BE2C (cell line): ENCODE results near the gene PBLD. TPM values are rescaled to one million over a fixed set of nuclear protein-coding genes. Genes with fewer than 3 reads are reported as not detected.
A peak's percentile ranks its signal among the peaks of the same experiment; 100 is the strongest.

Experiments
- DNase-seq: peaks from one replicate; pipeline ENCODE4 v3.0.0-alpha.2; 2020
- H3K27me3 ChIP-seq: fragments of 250-450 bp; sonication (Bioruptor Pico); 2 replicates; pipeline ENCODE4 v1.5.1; 2020; ENCODE audit warnings: mild to moderate bottlenecking
- H3K36me3 ChIP-seq: fragments of 250-450 bp; sonication (Bioruptor Pico); 2 replicates; pipeline ENCODE4 v1.5.1; 2020; ENCODE audit warnings: mild to moderate bottlenecking
- H3K4me1 ChIP-seq: fragments of 250-450 bp; sonication (Bioruptor Pico); 2 replicates; pipeline ENCODE4 v1.5.1; 2020
- H3K4me3 ChIP-seq: 2 replicates; pipeline ENCODE4 v1.5.1; 2011; ENCODE audit warnings: low read depth, low read length
- H3K9me3 ChIP-seq: fragments of 250-450 bp; sonication (Bioruptor Pico); 2 replicates; pipeline ENCODE4 v1.5.1; 2020
- CTCF ChIP-seq: IDR thresholded peaks from 2 replicates; pipeline ENCODE4 v1.5.1; 2012; ENCODE audit warnings: mild to moderate bottlenecking, low read depth, low read length
- polyA plus RNA-seq: library from polyadenylated mRNA; unstranded; fragments of >200 nt; gene quantifications from one replicate; pipeline ENCODE4 v1.2.1, GENCODE V29; 2012; ENCODE audit warnings: low read depth, missing spikeins; ENCODE audit not compliant: insufficient read length, insufficient read depth

Gene PBLD
- 3.3 TPM for polyA plus RNA-seq

- DNase-seq, result peak; percentile 87
- H3K27me3 ChIP-seq, result no peaks in the 10 kb centered on the region
- peak; percentile 55 for TF ChIP-seq CTCF
- H3K4me3 ChIP-seq, result peak within 1 kb of the TSS; percentile 98
- peaks cover 33% of the 10 kb centered on the region for H3K36me3 ChIP-seq
- H3K9me3 ChIP-seq, result no peaks in the 10 kb centered on the region; the same call in 1 of the 2 replicates
- H3K4me1 ChIP-seq, result peaks cover 13% of the 10 kb centered on the region
Observed at GRCh38 chr10:68332259-68333057, at the start of gene PBLD. Gene PBLD (minus strand): TSS chr10:68332928. CDS start chr10:68306844, 26,084 bp downstream.

DNA sequence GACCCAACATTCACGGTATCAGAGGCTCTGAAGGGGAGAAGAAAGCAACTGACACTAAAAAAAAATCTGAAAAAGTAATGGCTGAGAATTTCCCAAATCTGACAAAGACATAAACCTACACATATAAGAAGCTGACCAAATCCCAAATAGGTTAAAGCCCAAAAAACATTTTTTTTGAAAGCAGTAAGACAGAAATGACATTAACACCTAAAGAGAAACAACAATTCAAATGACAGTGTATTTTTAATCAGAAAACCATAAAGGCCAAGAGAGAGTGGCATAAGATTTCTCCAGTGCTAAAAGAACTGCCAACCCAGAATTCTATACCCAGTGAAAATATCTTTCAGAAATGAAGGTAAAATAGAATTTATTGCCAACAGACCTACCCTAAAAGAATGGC is 38.9 kb upstream of the PBLD start:
- H3K4me3 ChIP-seq, result no peak overlapping the region
- no peak for TF ChIP-seq CTCF
- no peaks in the 10 kb centered on the region for H3K4me1 ChIP-seq
- H3K9me3 ChIP-seq, result no peaks in the 10 kb centered on the region
- peaks cover 6% of the 10 kb centered on the region for H3K36me3 ChIP-seq
- no peaks in the 10 kb centered on the region for H3K27me3 ChIP-seq
- DNase-seq, result no peak

- no peaks in the 10 kb centered on the region for H3K9me3 ChIP-seq
- no peak for TF ChIP-seq CTCF
- no peak for DNase-seq
- no peaks in the 10 kb centered on the region for H3K4me1 ChIP-seq
- H3K27me3 ChIP-seq, result no peaks in the 10 kb centered on the region
- peaks cover 7% of the 10 kb centered on the region for H3K36me3 ChIP-seq
- no peak overlapping the region for H3K4me3 ChIP-seq
Observed at GRCh38 chr10:68367121-68367520, 34.4 kb upstream of the PBLD start.

DNA sequence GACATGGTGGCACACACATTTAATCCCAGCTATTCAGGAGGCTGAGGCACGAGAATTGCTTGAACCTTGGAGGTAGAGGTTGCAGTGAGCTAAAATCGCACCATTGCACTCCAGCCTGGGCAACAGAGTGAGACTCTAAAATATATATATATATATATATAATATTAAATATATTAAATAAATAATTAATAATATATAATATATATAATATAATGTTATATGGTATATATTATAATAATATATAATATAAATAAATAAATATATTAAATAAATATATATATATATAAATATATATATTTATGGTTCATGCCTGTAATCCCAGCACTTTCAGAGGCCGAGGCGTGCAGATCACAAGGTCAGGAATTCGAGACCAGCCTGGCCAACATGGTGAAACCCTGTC is 33.9 kb upstream of the PBLD start:
- no peak overlapping the region for H3K4me3 ChIP-seq
- no peaks in the 10 kb centered on the region for H3K27me3 ChIP-seq
- H3K36me3 ChIP-seq, result peaks cover 7% of the 10 kb centered on the region
- H3K4me1 ChIP-seq, result no peaks in the 10 kb centered on the region
- no peak for DNase-seq
- no peak for TF ChIP-seq CTCF
- no peaks in the 10 kb centered on the region for H3K9me3 ChIP-seq

DNA sequence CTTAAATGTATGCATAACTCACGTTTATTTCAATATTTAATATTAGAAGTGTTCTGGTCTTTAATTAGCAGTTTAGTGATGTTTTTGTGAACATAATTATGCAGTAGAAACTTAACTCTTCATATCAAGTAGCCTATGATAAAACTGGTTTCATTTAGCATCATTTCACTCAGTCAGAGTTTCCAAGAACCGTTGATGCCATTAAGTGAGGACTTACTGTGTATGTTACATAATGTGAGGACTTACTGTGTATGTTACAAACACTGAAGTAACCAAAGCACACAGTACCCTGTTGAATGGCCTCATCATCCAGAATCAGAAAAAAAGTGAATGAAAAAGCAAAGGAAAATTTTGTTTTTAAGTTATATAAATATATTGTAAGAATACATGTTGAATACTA is 32.9 kb upstream of the PBLD start:
- Histone ChIP-seq H3K36me3 (peaks cover 16% of the 10 kb centered on the region), H3K9me3 (no peaks in the 10 kb centered on the region), H3K4me1 (no peaks in the 10 kb centered on the region), H3K27me3 (no peaks in the 10 kb centered on the region), H3K4me3 (no peak overlapping the region)
- DNase-seq, result no peak
- no peak for TF ChIP-seq CTCF

- no peaks in the 10 kb centered on the region for H3K9me3 ChIP-seq
- no peak for DNase-seq
- no peak overlapping the region for H3K4me3 ChIP-seq
- H3K27me3 ChIP-seq, result no peaks in the 10 kb centered on the region
- H3K4me1 ChIP-seq, result no peaks in the 10 kb centered on the region
- H3K36me3 ChIP-seq, result peaks cover 16% of the 10 kb centered on the region
- TF ChIP-seq CTCF, result no peak
Observed at GRCh38 chr10:68364101-68364886, 31.6 kb upstream of the PBLD start.
